Esophagus squamous epithelium (tissue), 5 donors: Measurements from ENCODE around the gene FOXP1. TPM values are rescaled to one million over a fixed set of nuclear protein-coding genes. Genes with fewer than 3 reads are reported as not detected.

Source experiments
- DNase-seq: peaks from one replicate; lab custom pipeline; 2025; lab: John Stamatoyannopoulos, UW
- H3K27ac ChIP-seq, 4 donors: fragments of 200-600 bp; sonication (generic); one replicate each; pipeline ENCODE4 v1.5.1; 2016 to 2019; ENCODE audit warnings: mild to moderate bottlenecking in 1 of 4
- H3K27me3 ChIP-seq, 4 donors: fragments of 200-600 bp; sonication (generic); 1 replicate in 3 of 4; 2 replicates in 1 of 4; pipeline versions ENCODE4 v1.5.1 to v1.6.0; 2017 to 2021; ENCODE audit warnings: antibody characterized with exemption in 1 of 4
- H3K36me3 ChIP-seq, 3 donors: fragments of 200-600 bp; sonication (generic); one replicate each; pipeline ENCODE4 v1.5.1; 2016 to 2019
- H3K4me1 ChIP-seq, 3 donors: fragments of 200-600 bp; sonication (generic); one replicate each; pipeline ENCODE4 v1.5.1; 2017 to 2019
- H3K4me3 ChIP-seq, 4 donors: fragments of 200-600 bp; sonication (generic); 1 replicate in 3 of 4; 2 replicates in 1 of 4; pipeline ENCODE4 v1.5.1; 2016 to 2019; ENCODE audit warnings: mild to moderate bottlenecking in 2 of 4, moderate library complexity in 1 of 4
- H3K9me3 ChIP-seq, 3 donors: fragments of 200-600 bp; sonication (generic); one replicate each; pipeline ENCODE4 v1.5.1; 2016 to 2019
- POLR2A ChIP-seq, 4 donors: fragments of 450-650 bp; IDR thresholded peaks; one replicate each; pipeline ENCODE4 v1.6.1; 2017; ENCODE audit warnings: antibody characterized with exemption in 4 of 4, mild to moderate bottlenecking in 4 of 4, moderate library complexity in 3 of 4
- WGBS, 2 donors: methylation state at CpG; one replicate each; pipeline ENCODE4 v1.1.5; 2018; 5-methylcytosine and 5-hydroxymethylcytosine counted together
- intact Hi-C: fragments of 100-400 bp; cut with DNase I; formaldehyde crosslinking; loops from one replicate; pipeline ENCODE4 v1.15.0; 2022
- total RNA-seq, 4 donors: library from RNA; depleted of rRNA; stranded (reverse); fragments of >200 nt; gene quantifications; one replicate each; pipeline ENCODE4 v1.1.0, GENCODE V29; 2016
- TF ChIP-seq, protein P1 (sequence below), 6 experiments: fragments of 450-650 bp in 4 of 6; fragments of 200-600 bp in 2 of 6; sonication (generic) in 2 of 6; IDR thresholded peaks; one replicate each; pipeline ENCODE4 v1.5.1; 2016 to 2019; ENCODE audit warnings: antibody characterized with exemption in 6 of 6, mild to moderate bottlenecking in 4 of 6, moderate library complexity in 4 of 6
- donor health status: DM: yes; HTN: yes; CAD: no.

The FOXP1 gene
- total RNA-seq, 4 donors from 2014 or later: 49.1 to 124 (median 61.1) TPM

GRCh38 chr3:71601811-71602210 is 18.3 kb upstream of the FOXP1 start:
- WGBS, 2 donors: 65% methylated on average over 5 of the region's 5 CpGs
- TF ChIP-seq, protein P1, sequence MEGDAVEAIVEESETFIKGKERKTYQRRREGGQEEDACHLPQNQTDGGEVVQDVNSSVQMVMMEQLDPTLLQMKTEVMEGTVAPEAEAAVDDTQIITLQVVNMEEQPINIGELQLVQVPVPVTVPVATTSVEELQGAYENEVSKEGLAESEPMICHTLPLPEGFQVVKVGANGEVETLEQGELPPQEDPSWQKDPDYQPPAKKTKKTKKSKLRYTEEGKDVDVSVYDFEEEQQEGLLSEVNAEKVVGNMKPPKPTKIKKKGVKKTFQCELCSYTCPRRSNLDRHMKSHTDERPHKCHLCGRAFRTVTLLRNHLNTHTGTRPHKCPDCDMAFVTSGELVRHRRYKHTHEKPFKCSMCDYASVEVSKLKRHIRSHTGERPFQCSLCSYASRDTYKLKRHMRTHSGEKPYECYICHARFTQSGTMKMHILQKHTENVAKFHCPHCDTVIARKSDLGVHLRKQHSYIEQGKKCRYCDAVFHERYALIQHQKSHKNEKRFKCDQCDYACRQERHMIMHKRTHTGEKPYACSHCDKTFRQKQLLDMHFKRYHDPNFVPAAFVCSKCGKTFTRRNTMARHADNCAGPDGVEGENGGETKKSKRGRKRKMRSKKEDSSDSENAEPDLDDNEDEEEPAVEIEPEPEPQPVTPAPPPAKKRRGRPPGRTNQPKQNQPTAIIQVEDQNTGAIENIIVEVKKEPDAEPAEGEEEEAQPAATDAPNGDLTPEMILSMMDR (IDR thresholded peaks at IDR 0.05): no peak
- no peak for TF ChIP-seq POLR2A (IDR thresholded peaks at IDR 0.05)
- Histone ChIP-seq H3K27me3 (no peaks in the 10 kb centered on the region), H3K36me3 (no peaks in the 10 kb centered on the region), H3K4me1 (peaks cover 0 to 5% (median 0%) of the 10 kb centered on the region in 3 donors), H3K27ac (no peak overlapping the region), H3K4me3 (no peak overlapping the region), H3K9me3 (no peaks in the 10 kb centered on the region)
- DNase-seq: no peak
- intact Hi-C loops: no loop called here

DNA sequence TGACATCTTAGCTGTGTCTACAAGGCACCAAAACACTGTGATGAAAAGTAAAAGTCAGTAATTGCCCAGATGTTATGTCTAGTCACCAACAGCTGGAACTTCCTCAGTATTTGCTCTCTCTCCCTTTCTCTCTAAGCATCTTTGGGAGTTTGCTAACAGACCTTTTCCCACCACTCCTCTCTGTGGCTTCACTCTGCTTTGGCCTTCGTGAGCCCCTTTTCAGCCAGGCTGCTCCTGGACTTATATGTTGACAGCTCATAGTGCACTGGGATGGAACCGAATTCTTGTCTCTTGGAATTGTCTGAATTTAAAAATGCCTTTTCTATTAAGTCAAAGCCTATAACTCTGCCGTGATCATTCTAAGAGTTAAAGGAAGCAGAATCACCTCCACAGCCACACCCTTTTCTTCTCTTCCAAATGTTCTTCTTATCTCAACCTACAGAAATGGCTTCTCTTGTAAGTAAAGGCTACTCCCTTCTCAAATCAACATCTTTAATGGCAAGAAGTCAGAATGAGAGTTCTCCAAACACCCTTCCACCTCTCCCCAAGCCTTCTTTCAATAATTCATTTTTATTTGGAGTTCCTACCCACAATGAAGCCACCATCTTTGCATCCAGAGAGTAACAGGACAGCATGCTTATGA is 17.2 kb upstream of the FOXP1 start:
- Histone ChIP-seq H3K4me1 (peaks cover 0 to 5% (median 0%) of the 10 kb centered on the region in 3 donors), H3K27me3 (no peaks in the 10 kb centered on the region), H3K36me3 (no peaks in the 10 kb centered on the region), H3K27ac (no peak overlapping the region), H3K4me3 (no peak overlapping the region), H3K9me3 (no peaks in the 10 kb centered on the region)
- intact Hi-C loops: no loop called here
- TF ChIP-seq, protein P1 (IDR thresholded peaks at IDR 0.05): no peak
- TF ChIP-seq POLR2A (IDR thresholded peaks at IDR 0.05): no peak
- 80 to 85% methylated on average over 3 of the region's 3 CpGs for WGBS, 2 donors
- DNase-seq: no peak

- Histone ChIP-seq H3K27ac (no peak overlapping the region), H3K27me3 (no peaks in the 10 kb centered on the region)
- intact Hi-C loops: loop anchor here (10.0 kb wide), 2 partner anchors 595 to 1055 kb away; no protein-coding TSS in a partner anchor
These were observed 15.9 kb upstream of the FOXP1 start for GRCh38 chr3:71599416-71599815.

DNA sequence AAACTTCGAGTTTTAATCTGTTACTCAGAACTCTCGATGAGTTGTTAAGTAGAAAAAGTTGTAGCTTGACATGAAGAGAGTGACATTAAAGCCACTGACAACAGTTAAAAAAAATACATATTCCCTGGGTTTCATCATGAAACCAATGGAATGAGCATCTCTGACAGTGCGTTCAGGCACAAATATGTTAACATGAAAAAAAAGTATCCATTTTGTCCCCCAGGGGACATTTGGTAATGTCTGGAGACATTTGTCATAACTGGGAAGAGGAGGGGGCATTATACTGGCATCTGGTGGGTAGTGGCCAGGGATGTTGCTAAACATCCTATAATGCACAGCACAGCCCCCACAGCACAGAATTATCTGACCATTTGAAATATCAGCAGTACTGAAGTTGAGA is 14.8 kb upstream of the FOXP1 start:
- Histone ChIP-seq H3K4me1 (peaks cover 0 to 5% (median 0%) of the 10 kb centered on the region in 3 donors), H3K36me3 (no peaks in the 10 kb centered on the region), H3K27ac (no peak overlapping the region), H3K9me3 (no peaks in the 10 kb centered on the region), H3K4me3 (no peak overlapping the region), H3K27me3 (no peaks in the 10 kb centered on the region)
- 86 to 91% methylated on average over 3 of the region's 3 CpGs for WGBS, 2 donors
- TF ChIP-seq POLR2A (IDR thresholded peaks at IDR 0.05): no peak
- TF ChIP-seq, protein P1 (IDR thresholded peaks at IDR 0.05): no peak
- DNase-seq: no peak
- intact Hi-C loops: loop anchor here (10.0 kb wide), 2 partner anchors 593 to 1053 kb away; no protein-coding TSS in a partner anchor

More at GRCh38 chr3:71599416-71599815, 15.9 kb upstream of the FOXP1 start:
- TF ChIP-seq, protein P1 (IDR thresholded peaks at IDR 0.05): no peak
- TF ChIP-seq POLR2A (IDR thresholded peaks at IDR 0.05): no peak
- H3K4me1 ChIP-seq: peaks cover 0 to 5% (median 0%) of the 10 kb centered on the region in 3 donors
- DNase-seq: no peak
- no peaks in the 10 kb centered on the region for H3K9me3 ChIP-seq
- no peak overlapping the region for H3K4me3 ChIP-seq
- 47 to 80% methylated on average over 1 of the region's 1 CpG for WGBS, 2 donors
- H3K36me3 ChIP-seq: no peaks in the 10 kb centered on the region

DNA sequence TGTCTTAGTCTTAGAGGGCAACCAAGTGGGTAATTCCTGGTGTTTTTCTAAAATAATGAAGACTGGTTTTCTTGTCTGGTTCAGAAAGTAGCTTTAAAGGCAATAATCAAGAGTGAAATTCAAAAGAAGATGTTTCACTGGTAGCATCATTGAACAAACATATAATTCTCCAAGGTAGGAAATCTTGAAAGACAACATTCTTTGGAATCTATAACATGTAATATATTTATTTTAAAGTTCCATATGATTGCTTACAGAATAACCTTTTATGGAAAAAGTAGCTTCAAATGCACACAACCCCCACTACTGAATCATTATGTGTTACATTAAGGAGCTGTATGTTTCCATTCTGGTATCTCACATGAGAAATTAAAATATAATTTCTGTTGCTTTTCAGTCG is 13.8 kb upstream of the FOXP1 start:
- Histone ChIP-seq H3K36me3 (no peaks in the 10 kb centered on the region), H3K4me3 (no peak overlapping the region), H3K9me3 (no peaks in the 10 kb centered on the region), H3K4me1 (peaks cover 0 to 5% (median 0%) of the 10 kb centered on the region in 3 donors), H3K27ac (no peak overlapping the region), H3K27me3 (no peaks in the 10 kb centered on the region)
- intact Hi-C loops: loop anchor here (10.0 kb wide), 2 partner anchors 592 to 1052 kb away; no protein-coding TSS in a partner anchor
- WGBS, 2 donors: 81 to 87% methylated on average over 1 of the region's 1 CpG
- TF ChIP-seq, protein P1 (IDR thresholded peaks at IDR 0.05): no peak
- no peak for TF ChIP-seq POLR2A (IDR thresholded peaks at IDR 0.05)
- DNase-seq: no peak
